Retinal pigment epithelial cell (primary cell): ENCODE measurements around the gene RPS3A.

Experiments used
- DNase-seq: peaks from one replicate; pipeline ENCODE4 v3.0.0-alpha.2; 2010; ENCODE audit warnings: low read depth
- H3K4me3 ChIP-seq: 2 replicates; pipeline ENCODE4 v1.5.1; 2011; ENCODE audit warnings: mild to moderate bottlenecking, low read length, control low read depth, moderate library complexity
- CTCF ChIP-seq: conservative IDR thresholded peaks from 2 replicates; pipeline ENCODE4 v1.5.1; 2011; ENCODE audit warnings: low read depth, low read length, control low read depth, inconsistent platforms

Gene RPS3A

GRCh38 chr4:151143162-151143561 is 43.7 kb downstream of the RPS3A start:
- no peak for TF ChIP-seq CTCF
- H3K4me3 ChIP-seq = no peak overlapping the region
- no peak for DNase-seq

GRCh38 chr4:151143811-151144210 is 44.4 kb downstream of the RPS3A start:
- TF ChIP-seq CTCF = no peak
- H3K4me3 ChIP-seq = no peak overlapping the region

GRCh38 chr4:151144329-151145072 is 45.1 kb downstream of the RPS3A start:
- no peak for DNase-seq
- no peak overlapping the region for H3K4me3 ChIP-seq

More at GRCh38 chr4:151143811-151144210, 44.4 kb downstream of the RPS3A start:
- DNase-seq = no peak

GRCh38 chr4:151147000-151147399 is 47.6 kb downstream of the RPS3A start:
- no peak for TF ChIP-seq CTCF
- no peak overlapping the region for H3K4me3 ChIP-seq
- no peak for DNase-seq

More at GRCh38 chr4:151144329-151145072, 45.1 kb downstream of the RPS3A start:
- no peak for TF ChIP-seq CTCF

- no peak overlapping the region for H3K4me3 ChIP-seq
- no peak for TF ChIP-seq CTCF
- no peak for DNase-seq
Observed at GRCh38 chr4:151148261-151148660, 48.8 kb downstream of the RPS3A start.

- H3K4me3 ChIP-seq = no peak overlapping the region
- DNase-seq = no peak
- TF ChIP-seq CTCF = no peak
Observed at GRCh38 chr4:151150821-151151580, 51.6 kb downstream of the RPS3A start.
